ENCODE results near the gene TEC.
"Not testable (repeated sequence)": the region's sequence is repeated elsewhere in the genome, so short reads cannot be mapped to it uniquely, and the experiment has no call there.

Gene TEC

DNA sequence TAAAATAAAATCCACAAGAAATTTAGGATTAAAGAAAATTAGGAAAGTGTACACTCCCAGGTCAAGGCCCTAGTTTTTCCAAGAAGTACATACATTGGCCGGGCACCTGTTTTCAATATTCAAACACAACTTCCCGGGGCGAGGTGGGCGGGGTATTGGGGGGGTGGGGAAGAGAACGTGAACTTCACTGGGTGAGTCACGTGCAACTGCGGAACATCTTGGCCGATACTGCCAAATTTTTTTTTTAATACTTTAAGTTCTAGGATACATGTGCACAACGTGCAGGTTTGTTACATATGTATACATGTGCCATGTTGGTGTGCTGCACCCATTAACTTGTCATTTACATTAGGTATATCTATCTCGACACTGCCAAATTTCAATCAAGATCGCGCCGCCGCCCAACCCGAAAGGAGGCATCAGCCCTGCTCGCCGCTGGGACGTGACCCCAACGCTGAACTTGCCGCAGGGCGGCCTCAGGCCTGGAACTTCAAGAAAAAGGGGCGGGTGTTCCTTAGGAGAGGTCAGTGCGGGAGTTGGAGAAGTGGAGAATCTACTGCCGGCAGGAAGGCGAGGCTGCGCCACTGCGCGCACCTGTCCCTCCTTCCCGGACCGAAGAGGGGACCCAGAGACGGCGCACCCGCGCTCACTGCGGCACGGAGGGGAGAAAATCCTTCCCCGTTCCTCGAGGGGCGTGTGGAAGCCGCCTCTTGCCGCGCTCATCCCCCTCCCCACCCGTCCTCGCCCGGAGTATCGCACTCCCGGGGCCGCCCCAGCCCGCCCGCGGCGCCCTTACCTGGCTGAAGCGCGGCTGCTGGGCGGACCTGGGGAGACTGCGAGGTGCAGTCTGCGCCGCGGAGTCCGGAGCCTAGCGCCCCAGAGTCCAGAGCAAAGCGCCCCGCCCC lies at the start of gene TEC:
Gene TEC, minus strand, starts transcription at position 883 of the 905 bp plus-strand sequence. CDS start 41,224 bp downstream, outside the sequence.
- DNase-seq, result no peak

DNA sequence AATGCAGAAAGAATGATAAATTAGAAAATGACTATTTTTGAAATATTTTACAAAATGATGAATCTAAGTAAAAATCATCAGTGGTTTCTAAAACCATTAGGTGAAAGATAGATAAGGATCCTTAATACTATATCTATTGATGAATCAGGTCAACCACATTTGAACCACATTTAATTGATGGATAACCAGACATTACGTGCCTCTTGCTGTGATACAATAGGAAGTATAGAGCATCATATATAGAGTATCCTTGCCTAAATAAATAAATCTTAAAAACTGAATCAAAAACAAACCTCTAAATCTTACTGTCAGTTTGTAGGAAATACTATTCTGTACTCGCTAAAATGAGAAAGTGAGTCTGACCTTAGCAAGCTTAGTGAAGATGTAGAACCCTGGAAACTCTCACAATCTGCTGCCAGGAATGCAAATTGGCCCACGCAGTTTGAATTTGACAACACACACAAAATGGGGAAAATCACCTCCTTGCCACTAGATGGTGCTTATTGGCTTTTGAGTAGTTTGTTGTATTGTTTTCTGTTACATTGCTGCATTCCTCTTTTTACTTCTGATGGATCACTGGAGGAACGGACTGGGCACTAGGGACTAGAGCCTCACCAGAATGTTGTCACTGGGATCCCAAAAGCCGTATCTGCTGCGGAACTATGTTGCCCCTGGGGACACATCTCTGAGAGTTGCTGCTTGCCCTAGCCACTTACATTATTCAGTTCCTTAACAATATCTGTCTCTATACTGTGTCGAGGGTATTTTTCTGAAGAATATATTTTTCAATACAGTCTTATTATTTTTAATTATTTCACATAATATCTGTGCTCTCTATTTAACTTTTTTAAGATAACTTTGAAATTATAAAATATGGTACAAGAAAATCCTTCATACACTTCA lies 46.3 kb upstream of the TEC start:
- DNase-seq, result no peak

DNA sequence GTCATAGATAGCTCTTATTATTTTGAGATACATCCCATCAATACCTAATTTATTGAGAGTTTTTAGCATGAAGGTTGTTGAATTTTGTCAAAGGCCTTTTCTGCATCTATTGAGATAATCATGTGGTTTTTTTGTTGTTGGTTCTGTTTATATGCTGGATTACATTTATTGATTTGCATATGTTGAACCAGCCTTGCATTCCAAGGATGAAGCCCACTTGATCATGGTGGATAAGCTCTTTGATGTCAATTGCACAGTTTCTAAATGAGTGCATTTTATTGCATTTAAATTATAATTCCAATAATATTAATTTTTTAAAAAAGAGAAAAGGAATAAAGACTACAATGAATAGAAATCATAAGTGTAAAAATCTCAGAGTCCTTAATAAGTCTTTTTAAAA lies 45.1 kb upstream of the TEC start:
- not testable (repeated sequence) for DNase-seq

DNA sequence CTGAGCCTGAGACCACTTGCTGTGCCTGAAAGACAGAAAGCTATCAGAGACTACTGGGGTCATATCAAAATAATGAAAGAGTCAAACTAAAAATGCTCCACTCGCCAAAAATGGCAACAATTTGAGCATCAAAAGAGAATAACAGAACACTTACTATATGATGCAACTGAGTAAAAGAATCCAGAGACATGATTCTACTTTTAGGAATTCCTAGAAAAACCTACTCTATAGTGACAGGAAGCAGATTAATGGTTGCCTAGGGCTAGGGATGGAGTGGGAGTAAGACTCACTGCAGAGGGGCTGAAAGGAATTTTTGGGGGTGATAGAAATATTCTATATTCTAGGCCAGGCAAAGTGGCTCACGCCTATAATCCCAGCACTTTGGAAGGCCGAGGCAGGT lies 42.3 kb upstream of the TEC start:
- no peak for DNase-seq

DNA sequence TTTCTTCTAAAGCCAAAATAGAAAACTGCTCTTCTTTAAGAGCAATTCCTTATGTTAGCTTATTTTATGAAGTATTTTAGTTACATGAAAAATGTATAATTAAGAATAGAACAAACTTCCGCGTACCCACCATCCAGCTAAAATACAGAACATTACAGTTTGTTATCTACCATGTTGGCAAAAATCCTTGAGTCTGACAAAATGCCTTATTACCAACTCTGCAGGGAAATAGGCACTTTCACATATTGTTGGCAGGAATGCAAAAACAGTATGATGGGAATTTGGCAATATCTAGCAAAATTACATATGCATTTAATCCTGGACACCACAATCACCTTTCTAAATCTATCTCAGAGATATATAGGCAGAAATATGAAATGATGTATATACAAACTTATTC lies 39.3 kb upstream of the TEC start:
- no peak for DNase-seq

DNA sequence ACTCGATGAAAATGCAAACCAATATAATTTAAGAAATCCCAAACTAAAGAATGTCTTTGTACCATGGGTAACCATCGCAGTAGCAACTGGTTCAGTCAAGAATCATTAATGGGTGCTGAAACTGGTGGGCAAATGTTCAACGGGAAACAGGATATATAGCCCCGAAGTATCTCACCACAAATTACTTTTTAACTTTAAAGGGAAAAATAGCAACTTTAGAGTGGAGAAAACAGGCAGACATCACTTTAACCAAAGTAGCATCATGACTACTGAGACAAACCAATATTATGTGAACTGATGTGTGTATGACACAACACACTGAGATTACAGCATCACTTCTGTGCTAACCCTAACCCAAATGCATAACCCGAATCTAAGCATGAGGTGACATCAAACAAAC lies 37.9 kb upstream of the TEC start:
- DNase-seq, result no peak

DNA sequence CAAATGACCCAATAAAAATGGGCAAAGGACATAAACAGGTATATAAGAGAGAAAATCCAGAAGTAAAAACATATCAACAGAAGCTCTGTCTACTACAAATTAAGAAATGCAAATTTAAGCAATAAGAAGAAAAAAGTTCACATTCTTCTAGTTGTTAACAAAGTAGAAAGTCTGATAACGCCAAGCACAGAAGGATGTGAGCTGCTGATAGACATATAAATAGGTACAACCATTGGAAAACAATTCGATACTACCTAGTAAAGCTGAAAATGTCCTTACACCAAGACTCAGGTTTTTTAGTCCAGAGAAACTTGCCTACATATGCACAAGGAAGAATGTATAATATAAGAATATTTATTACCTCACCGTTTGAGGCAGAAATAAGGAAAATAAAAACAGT lies 35.9 kb upstream of the TEC start:
- DNase-seq, result no peak

DNA sequence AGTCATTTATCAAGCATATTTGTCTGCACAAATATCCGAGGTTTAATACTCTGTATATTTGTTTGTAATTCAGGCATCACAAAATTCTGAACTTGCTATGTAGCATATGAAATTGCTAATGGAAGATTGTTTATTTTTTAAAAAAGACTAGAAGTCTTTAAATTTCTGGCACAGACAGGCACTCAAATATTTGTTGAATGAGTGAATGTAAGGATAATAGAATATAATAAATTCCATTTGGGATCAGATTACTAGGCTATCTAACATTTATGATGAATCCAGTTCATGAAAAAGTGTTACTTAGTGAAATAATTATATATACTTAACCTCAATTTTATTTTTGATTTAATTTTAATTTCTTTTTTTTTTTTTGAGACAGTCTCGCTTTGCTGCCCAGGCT lies 30.4 kb upstream of the TEC start:
- DNase-seq, result no peak

DNA sequence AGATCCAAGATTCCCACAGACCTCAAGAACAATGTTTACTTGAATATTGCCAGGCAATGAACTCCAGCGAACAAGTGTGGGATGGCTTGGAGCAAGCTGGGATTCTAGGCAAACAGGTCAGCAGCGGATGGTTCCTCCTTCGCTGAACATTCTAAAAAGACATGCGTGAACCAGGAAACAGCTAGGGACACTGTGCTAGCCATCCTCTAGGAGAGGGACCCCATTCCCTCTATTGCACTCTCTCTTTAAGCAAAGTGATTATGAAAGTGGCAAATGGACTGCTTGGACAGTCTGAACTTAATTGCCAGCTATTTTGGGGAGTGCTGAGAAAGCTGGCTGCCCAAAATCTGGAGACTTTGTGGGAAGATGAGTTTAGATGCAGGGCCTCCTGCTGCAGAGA lies 29.9 kb upstream of the TEC start:
- no peak for DNase-seq

DNA sequence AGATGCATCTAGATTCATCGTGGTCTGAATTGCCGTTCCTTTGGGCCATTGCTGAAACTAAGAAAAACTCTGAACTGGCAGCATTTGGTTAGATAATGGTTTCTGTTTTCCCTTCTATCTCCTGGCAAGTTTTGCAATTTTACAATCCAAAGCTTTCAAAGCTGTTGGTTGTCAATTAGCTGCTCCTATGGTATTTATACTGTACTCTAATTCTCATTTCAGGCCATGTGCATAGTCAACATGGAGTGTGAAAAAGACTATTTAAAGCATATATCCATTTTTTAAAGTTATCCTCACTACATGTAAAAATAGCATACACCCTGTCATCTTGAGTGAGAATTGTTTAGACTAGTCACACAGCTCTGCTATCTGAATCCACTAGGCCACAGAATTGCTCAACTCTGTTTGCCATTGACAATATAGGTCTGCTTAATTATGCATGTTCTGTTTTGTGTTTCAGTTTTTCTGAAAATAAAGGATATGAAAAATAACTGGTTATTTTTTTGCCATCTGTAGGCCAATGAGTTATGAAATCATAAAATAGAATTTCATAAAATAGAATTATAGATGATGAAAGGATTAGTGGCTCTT lies 27.7 kb upstream of the TEC start:
- DNase-seq, result no peak

DNA sequence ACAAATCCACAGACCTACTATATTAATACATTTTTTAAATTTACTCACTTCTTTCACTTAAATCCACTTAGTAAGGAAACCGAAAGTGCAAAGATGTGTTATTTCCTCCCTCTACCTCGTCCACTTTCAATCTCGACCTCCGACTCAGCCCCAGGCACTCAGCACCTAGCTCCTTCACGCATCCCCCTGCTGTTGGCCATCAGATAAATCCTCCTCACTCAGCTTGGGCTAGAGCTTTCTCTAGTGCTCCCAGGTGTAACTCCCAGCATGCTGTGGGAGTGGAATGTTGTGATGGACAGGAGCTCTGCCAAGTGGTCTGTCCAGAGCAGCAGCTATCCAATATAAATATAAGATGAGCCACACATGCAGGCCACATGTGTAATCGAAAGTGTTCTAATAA lies 26.7 kb upstream of the TEC start:
- DNase-seq, result no peak

DNA sequence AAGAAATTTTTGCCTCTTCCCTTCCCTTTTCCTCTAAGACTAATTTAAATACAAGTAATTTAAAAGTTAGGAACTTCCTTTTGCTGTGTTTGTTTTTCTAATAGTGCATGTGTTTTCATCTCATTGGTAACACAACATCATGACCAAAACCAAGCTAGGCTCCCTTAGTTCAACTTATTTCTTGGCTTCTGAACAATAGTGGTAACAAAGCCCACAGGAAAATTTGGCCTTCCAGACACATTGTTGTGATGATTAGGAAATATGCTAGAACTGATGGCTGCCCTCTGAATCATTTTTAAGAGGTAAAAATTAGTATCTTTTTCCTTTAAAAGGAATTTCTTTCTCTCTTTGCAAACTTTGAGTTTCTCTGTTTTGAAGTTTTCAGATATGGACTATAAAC lies 25.5 kb upstream of the TEC start:
- no peak for DNase-seq

DNA sequence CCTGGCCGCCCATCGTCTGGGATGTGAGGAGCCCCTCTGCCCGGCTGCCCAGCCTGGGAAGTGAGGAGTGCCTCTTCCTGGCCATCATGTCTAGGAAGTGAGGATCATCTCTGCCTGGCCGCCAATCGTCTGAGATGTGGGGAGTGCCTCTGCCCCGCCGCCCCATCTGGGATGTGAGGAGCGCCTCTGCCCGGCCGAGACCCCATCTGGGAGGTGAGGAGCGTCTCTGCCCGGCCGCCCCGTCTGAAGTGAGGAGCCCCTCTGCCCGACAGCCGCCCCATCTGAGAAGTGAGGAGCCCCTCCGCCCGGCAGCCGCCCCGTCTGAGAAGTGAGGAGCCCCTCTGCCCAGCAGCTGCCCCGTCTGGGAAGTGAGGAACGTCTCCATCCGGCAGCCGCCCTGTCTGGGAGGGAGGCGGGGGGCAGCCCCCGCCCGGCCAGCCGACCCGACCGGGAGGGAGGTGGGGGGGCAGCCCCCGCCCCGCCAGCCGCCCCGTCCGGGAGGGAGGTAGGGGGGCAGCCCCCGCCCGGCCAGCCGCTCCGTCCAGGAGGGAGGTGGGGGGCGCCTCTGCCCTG lies 22.7 kb upstream of the TEC start:
- not testable (repeated sequence) for DNase-seq

DNA sequence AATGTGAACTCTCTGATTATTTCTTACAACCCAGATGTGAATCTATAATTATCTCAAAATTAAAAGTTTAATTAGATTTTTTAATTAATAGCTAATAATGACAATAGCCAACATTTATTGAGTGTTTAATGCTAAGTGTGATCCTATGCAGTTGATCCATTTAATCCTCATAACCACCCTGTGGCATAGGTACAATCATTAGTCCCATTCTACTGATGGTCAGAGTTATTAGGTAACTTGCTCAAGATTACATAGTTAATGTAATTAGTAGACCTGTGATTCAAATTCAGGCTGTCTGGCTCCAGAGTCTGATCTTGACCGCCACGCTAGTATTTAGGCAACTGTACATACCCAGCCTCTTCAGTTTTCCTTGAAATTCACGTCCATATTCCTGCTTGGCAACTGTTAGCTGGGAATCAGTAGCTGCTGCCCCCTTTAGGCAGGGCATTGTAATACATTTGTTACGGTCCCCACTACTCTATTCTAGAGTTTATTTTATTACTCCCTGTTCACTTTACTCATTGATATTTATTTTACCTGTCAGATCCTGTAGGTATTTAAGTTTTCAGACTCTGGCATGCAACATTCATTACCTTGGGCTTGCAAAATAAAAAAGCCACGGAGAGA lies 20.6 kb upstream of the TEC start:
- no peak for DNase-seq

DNA sequence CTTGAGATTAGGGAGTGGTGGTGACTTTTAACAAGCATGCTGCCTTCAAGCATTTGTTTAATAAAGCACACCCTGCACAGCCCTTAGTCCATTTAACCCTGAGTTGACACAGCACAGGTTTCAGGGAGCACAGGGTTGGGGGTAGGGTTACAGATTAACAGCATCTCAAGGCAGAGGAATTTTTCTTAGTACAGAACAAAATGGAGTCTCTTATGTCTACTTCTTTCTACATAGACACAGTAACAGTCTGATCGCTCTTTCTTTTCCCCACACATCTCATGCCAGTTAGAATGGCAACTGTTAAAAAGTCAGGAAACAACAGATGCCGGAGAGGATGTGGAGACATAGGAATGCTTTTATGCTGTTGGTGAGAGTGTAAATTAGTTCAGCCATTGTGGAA lies 16.4 kb upstream of the TEC start:
- DNase-seq, result not testable (repeated sequence)

DNA sequence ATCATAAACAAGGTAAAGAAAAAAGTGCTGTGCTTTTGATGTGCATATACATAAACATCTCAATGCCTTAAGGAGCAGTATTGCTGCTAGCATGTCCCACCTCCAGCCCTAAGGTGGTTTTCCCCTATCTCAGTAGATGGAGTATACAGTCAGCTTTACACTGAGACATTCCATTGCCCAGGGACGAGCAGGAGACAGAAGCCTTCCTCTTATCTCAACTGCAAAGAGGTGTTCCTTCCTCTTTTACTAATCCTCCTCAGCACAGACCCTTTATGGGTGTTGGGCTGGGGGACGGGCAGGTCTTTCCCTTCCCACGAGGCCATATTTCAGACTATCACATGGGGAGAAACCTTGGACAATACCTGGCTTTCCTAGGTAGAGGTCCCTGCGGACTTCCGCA lies 16.0 kb upstream of the TEC start:
- not testable (repeated sequence) for DNase-seq

DNA sequence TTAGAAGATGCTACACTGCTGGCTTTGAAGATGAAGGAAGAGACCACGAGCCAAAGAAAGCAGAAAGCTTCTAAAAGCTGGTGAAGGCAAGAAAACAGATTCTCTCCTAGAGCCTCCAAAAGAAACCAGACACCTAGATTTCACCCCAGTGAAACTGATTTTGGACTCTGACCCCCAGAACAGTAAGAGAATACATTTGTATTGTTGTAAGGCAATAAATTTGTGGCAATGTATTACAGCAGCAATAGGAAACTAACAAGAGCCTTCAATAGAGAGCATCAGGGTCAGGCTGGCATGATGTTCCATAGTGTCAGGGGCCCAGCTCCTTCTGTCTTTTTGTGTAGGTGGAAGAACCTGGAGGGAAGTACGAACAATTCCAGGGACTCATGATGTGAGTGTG lies 6.0 kb upstream of the TEC start:
- DNase-seq, result no peak

DNA sequence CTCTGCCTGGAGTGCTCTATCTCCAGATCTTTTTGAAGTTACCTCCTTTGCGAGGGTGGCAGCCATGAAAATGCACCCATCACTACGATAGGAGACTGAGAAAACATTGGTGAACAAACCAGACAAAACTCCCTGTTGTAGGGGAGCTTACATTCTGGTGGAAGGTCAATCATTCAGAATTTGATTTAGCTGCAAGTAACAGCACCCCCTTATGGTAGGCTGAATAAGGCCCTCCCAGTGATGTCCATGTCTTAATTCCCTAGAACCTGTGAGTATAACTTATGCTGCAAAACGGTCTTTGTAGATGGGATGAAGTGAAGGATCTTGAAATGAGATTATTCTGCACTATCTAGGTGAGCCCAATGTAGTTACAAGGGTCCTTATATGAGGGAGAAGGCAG lies 5.6 kb upstream of the TEC start:
- no peak for DNase-seq

DNA sequence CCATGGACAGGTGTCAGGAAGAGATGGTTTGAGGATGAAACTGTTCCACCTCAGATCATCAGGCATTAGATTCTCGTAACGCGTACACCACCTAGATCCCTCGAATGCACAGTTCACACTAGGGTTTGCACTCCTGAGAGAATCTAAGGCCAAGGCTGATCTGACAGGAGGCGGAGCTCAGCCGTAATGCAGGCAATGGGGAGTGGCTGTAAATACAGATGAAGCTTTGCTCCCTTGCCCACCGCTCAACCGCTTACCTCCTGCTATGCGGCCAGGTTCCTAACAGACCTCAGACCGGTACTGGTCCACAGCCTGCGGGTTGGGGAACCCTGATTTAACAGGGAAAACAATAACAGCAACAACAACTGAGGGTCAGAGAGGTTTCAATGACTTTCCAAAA lies 2.0 kb upstream of the TEC start:
- DNase-seq, result no peak

DNA sequence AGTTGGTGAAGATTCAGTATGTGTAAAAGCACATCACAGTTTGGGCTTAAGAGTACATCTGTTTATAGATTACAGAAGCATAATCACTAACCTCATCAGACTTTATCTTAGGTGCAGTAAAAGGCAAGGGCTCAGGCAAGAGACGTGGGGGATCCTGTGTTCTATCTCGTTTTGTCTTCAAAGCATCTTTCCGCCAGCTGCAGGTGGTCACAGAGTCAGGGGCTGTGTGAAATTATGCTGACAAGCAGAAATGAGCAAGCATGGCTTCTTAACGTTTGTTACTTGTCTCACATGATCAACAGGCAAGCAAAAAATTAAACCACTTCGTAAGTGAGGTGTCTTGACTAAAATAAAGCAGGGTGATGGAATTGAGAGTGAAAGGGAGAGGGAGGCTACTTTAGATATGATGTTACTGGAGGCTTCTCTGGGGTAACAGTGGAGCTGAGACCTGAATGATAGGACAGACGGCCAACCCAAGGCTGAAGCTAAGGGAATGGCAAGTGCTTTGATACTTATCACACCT lies 1.4 kb upstream of the TEC start:
- DNase-seq, result no peak

DNA sequence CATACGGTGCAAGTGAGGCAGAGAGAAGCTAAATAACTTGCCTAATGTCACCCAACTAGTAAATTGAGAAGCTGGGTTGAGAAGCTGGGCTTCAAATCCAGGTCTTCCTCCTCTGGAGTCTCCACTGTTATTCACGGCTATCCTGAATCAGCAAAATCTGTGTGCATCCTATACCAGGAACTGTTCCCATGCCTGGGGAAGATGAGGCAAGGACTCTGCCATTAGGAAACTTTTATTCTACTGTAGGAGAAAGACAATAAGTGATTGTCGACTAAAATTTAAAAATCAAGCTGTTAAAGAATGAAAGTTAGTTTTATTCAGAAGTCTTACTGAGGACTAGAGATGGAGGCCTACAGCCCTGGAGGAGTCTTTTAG lies 872 bp upstream of the TEC start:
- no peak for DNase-seq

DNA sequence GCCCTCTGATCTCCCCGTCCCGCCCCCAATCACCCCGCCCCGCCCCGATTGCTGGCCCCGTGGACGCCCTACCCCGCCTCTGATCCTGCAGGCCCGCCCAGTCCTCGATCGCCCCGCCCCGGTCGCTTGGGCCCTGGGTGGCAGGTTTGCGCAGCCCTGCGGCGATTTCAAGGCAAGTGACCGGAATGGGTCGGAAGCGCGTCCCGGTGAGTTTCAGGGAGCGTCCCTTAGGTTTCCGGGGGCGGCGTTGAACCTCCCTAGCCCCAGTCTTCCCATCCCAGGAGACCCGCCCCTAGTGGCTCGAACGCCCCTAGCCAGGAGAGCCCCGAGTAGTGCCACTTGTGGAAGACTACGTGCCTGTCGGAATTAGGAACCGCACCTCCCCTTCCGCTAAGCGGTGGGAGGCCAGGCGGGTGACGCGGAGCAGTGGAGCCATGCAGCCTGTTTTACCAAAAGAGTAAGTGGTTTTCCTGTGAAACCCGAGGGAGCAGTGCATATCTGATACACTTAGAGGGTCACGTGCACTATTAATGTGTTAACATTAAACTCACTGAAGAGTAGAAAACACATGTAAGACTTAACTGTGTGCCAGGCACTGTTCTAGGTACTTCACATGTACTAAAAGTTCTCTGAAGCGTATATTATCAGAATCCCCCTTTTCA lies 354 bp upstream of the TEC start:
- DNase-seq, result no peak

Measured in NCI-H1417 treated with DMSO at 0.1 percent for 48 hours (cell line).